ENCODE measurements around the gene RAD23B.
A peak's percentile ranks its signal among the peaks of the same experiment; 100 is the strongest.

RAD23B gene

DNA sequence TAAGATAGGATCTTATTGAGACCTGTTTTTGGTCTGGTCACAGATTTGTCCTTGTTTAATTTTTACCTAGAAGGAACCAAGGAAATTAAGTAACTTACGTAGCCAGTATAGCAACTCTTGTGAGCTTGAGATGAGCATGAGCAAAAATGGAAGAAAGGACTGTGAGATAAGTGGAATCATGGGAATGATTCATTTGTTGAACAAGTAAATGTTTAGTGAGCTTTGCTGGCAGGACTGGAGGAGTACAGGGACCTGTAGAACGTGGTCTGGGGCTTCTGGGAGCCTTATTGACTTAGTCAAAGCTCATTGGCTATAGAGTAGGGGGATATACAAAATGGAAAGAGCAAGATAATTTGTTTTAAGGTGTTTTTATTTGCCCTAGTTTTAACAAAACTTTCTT, 3.0 kb downstream of the RAD23B start:
- H2BK120ac ChIP-seq (ENCODE audit: low read depth, low read length): no peak overlapping the region
- no peaks in the 10 kb centered on the region for H3K79me1 ChIP-seq (replicated peaks; ENCODE audit: low read length, poor library complexity, severe bottlenecking)
- no peak overlapping the region for H3K27ac ChIP-seq (ENCODE audit: low read length, poor library complexity, severe bottlenecking)
- peak overlapping the region; percentile 98 for H3K9ac ChIP-seq (ENCODE audit: low read length)
- peaks cover 3% of the 10 kb centered on the region for H3K4me1 ChIP-seq (ENCODE audit: control insufficient read depth, insufficient read depth, low read depth, low read length)
- no peak overlapping the region for H2BK12ac ChIP-seq (ENCODE audit: low read length in 2 of 2)
- H2AK5ac ChIP-seq (ENCODE audit: low read length, severe bottlenecking): no peak overlapping the region
- no peaks in the 10 kb centered on the region for H3K36me3 ChIP-seq (ENCODE audit: control insufficient read depth in 1 of 2, insufficient read depth in 2 of 2, low read depth in 1 of 2, low read length in 2 of 2)
- H3K27me3 ChIP-seq (ENCODE audit: control insufficient read depth in 1 of 2, insufficient read depth in 1 of 2, low read length in 2 of 2): no peaks in the 10 kb centered on the region
- H3K9me3 ChIP-seq (ENCODE audit: control insufficient read depth, low read length): no peaks in the 10 kb centered on the region
- peak; percentile 60 for DNase-seq
- no peak overlapping the region for H3K18ac ChIP-seq (ENCODE audit: low read depth in 1 of 2, low read length in 2 of 2)
- no peak overlapping the region for H2AFZ ChIP-seq (ENCODE audit: low read depth, low read length)
- no peak overlapping the region for H2BK5ac ChIP-seq (ENCODE audit: low read depth, low read length, poor library complexity, severe bottlenecking)
- peak overlapping the region in 1 of 2 experiments; percentile 95 for H3K4me3 ChIP-seq (ENCODE audit: insufficient read depth in 1 of 2, low read depth in 1 of 2, low read length in 2 of 2)
- H4K8ac ChIP-seq (ENCODE audit: low read length): no peak overlapping the region
- 45% methylated on average over 2 of the region's 2 CpGs for WGBS
- no peak overlapping the region for H3K23ac ChIP-seq (ENCODE audit: low read length in 2 of 2)
- no peak overlapping the region for H2BK15ac ChIP-seq (ENCODE audit: low read depth, poor library complexity, severe bottlenecking)
- no peak overlapping the region for H4K91ac ChIP-seq (ENCODE audit: low read length)
- H3K14ac ChIP-seq (ENCODE audit: low read length in 2 of 2): no peak overlapping the region
- H3K4ac ChIP-seq (ENCODE audit: low read depth in 1 of 2, low read length in 2 of 2): no peak overlapping the region
- H3K4me2 ChIP-seq (ENCODE audit: low read length, poor library complexity, severe bottlenecking): peak overlapping the region; percentile 22

DNA sequence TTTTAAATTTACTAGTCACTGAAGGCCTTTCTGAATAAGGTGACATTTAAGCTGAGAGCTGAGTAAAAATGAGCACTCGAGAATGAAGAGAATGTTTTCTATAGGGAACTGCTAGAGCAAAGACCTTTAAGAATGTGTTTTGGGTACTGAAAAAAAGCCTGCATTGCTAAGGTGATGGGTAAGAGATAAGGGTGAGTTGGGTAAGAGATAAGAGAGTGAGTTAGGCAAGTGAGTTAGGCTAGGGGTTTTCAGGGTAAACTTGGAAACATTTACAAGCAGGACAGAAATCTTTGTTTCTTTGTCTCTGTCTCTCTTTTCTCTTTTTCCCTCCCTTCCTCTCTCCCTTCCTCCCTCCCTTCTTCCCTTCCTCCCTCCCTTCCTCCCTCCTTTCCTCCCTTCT, 5.6 kb downstream of the RAD23B start:
- WGBS: 56% methylated on average over 1 of the region's 1 CpG
- H3K4me1 ChIP-seq (ENCODE audit: control insufficient read depth, insufficient read depth, low read depth, low read length): peaks cover 3% of the 10 kb centered on the region
- H4K8ac ChIP-seq (ENCODE audit: low read length): no peak overlapping the region
- H3K4me2 ChIP-seq (ENCODE audit: low read length, poor library complexity, severe bottlenecking): no peak overlapping the region
- H3K14ac ChIP-seq (ENCODE audit: low read length in 2 of 2): no peak overlapping the region
- H3K9me3 ChIP-seq (ENCODE audit: control insufficient read depth, low read length): no peaks in the 10 kb centered on the region
- no peak overlapping the region for H2BK12ac ChIP-seq (ENCODE audit: low read length in 2 of 2)
- H3K27me3 ChIP-seq (ENCODE audit: control insufficient read depth in 1 of 2, insufficient read depth in 1 of 2, low read length in 2 of 2): no peaks in the 10 kb centered on the region
- no peak overlapping the region for H2BK120ac ChIP-seq (ENCODE audit: low read depth, low read length)
- no peak overlapping the region for H3K4ac ChIP-seq (ENCODE audit: low read depth in 1 of 2, low read length in 2 of 2)
- no peak overlapping the region for H2AFZ ChIP-seq (ENCODE audit: low read depth, low read length)
- no peak overlapping the region for H2BK5ac ChIP-seq (ENCODE audit: low read depth, low read length, poor library complexity, severe bottlenecking)
- no peak overlapping the region for H2BK15ac ChIP-seq (ENCODE audit: low read depth, poor library complexity, severe bottlenecking)
- no peak overlapping the region for H3K23ac ChIP-seq (ENCODE audit: low read length in 2 of 2)
- no peaks in the 10 kb centered on the region for H3K79me1 ChIP-seq (replicated peaks; ENCODE audit: low read length, poor library complexity, severe bottlenecking)
- H3K4me3 ChIP-seq (ENCODE audit: insufficient read depth in 1 of 2, low read depth in 1 of 2, low read length in 2 of 2): no peak overlapping the region
- H4K91ac ChIP-seq (ENCODE audit: low read length): no peak overlapping the region
- no peaks in the 10 kb centered on the region for H3K36me3 ChIP-seq (ENCODE audit: control insufficient read depth in 1 of 2, insufficient read depth in 2 of 2, low read depth in 1 of 2, low read length in 2 of 2)
- H3K9ac ChIP-seq (ENCODE audit: low read length): no peak overlapping the region
- no peak for DNase-seq
- no peak overlapping the region for H3K18ac ChIP-seq (ENCODE audit: low read depth in 1 of 2, low read length in 2 of 2)
- H2AK5ac ChIP-seq (ENCODE audit: low read length, severe bottlenecking): no peak overlapping the region
- no peak overlapping the region for H3K27ac ChIP-seq (ENCODE audit: low read length, poor library complexity, severe bottlenecking)

DNA sequence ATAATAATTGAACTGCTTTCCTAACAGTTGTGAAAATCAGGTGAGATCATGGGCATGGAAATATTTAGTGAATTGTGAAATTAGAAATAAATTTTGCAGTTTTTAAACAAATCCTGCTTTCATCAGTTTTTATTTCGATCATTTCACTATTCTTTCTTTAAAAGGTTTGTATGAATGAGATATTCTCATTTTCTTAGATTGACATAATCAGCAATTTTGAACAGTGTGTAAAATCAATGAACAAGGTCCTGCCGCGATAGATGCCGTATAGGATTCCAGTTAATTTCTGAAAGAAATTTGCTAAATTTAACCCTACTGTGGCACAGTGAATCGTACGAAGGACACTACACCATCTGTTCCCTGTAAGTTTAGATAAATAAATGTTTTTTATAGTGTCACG, 7.5 kb downstream of the RAD23B start:
- Histone ChIP-seq H3K14ac (ENCODE audit: low read length in 2 of 2) (no peak overlapping the region), H3K4me1 (ENCODE audit: control insufficient read depth, insufficient read depth, low read depth, low read length) (peaks cover 3% of the 10 kb centered on the region), H2AFZ (ENCODE audit: low read depth, low read length) (no peak overlapping the region), H3K79me1 (replicated peaks; ENCODE audit: low read length, poor library complexity, severe bottlenecking) (no peaks in the 10 kb centered on the region), H3K23ac (ENCODE audit: low read length in 2 of 2) (no peak overlapping the region), H3K4me2 (ENCODE audit: low read length, poor library complexity, severe bottlenecking) (no peak overlapping the region), H2BK12ac (ENCODE audit: low read length in 2 of 2) (no peak overlapping the region), H2BK5ac (ENCODE audit: low read depth, low read length, poor library complexity, severe bottlenecking) (no peak overlapping the region), H3K36me3 (ENCODE audit: control insufficient read depth in 1 of 2, insufficient read depth in 2 of 2, low read depth in 1 of 2, low read length in 2 of 2) (no peaks in the 10 kb centered on the region), H3K27me3 (ENCODE audit: control insufficient read depth in 1 of 2, insufficient read depth in 1 of 2, low read length in 2 of 2) (no peaks in the 10 kb centered on the region), H4K8ac (ENCODE audit: low read length) (no peak overlapping the region), H2BK120ac (ENCODE audit: low read depth, low read length) (no peak overlapping the region), H2BK15ac (ENCODE audit: low read depth, poor library complexity, severe bottlenecking) (no peak overlapping the region), H2AK5ac (ENCODE audit: low read length, severe bottlenecking) (no peak overlapping the region), H4K91ac (ENCODE audit: low read length) (no peak overlapping the region), H3K27ac (ENCODE audit: low read length, poor library complexity, severe bottlenecking) (no peak overlapping the region), H3K4ac (ENCODE audit: low read depth in 1 of 2, low read length in 2 of 2) (no peak overlapping the region), H3K9me3 (ENCODE audit: control insufficient read depth, low read length) (no peaks in the 10 kb centered on the region), H3K4me3 (ENCODE audit: insufficient read depth in 1 of 2, low read depth in 1 of 2, low read length in 2 of 2) (no peak overlapping the region), H3K9ac (ENCODE audit: low read length) (no peak overlapping the region), H3K18ac (ENCODE audit: low read depth in 1 of 2, low read length in 2 of 2) (no peak overlapping the region)
- 100% methylated on average over 3 of the region's 7 CpGs for WGBS
- no peak for DNase-seq

DNA sequence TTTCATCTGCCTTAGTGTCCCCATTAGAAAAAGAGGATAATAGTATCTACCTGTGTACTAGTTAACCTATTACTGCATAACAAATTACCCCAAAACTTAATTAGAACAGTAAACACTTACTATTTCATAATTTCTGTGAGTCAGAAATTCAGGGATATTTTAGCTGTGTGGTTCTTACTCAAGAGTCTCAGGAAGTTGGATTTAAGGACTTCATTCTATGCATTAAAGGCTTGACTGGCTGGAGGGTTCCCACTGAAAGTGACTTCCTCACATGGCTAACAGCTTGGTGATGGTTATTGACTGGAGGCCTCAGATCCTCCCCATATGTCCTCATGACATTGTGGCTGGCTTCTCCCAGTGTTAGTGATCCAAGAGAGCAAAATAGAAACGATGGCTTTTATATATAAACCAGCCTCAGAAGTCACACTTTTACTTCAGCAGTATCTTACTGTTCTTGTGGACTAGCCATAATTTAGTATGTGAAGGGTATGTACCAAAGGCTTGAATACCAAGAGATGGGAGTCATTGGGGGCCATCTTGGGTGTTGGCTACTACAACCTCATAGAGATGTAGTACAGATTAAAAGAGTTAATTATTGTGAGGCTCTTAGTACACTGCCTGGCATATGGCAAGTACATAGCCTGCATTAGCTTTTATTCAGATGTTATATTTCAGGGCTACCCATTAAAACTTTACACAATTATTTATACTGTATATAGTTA, 9.9 kb downstream of the RAD23B start:
- DNase-seq: peak; percentile 52
- WGBS: no CpG with 5 or more reads among the region's 1 CpG
- H2AFZ ChIP-seq (ENCODE audit: low read depth, low read length): no peak overlapping the region
- no peak overlapping the region for H4K8ac ChIP-seq (ENCODE audit: low read length)
- peaks cover 0 to 3% of the 10 kb centered on the region in 2 experiments for H3K36me3 ChIP-seq (ENCODE audit: control insufficient read depth in 1 of 2, insufficient read depth in 2 of 2, low read depth in 1 of 2, low read length in 2 of 2)
- H3K4me2 ChIP-seq (ENCODE audit: low read length, poor library complexity, severe bottlenecking): no peak overlapping the region
- no peak overlapping the region for H2AK5ac ChIP-seq (ENCODE audit: low read length, severe bottlenecking)
- peaks cover 1% of the 10 kb centered on the region for H3K4me1 ChIP-seq (ENCODE audit: control insufficient read depth, insufficient read depth, low read depth, low read length)
- no peak overlapping the region for H2BK5ac ChIP-seq (ENCODE audit: low read depth, low read length, poor library complexity, severe bottlenecking)
- H3K9me3 ChIP-seq (ENCODE audit: control insufficient read depth, low read length): no peaks in the 10 kb centered on the region
- no peak overlapping the region for H3K4ac ChIP-seq (ENCODE audit: low read depth in 1 of 2, low read length in 2 of 2)
- H4K91ac ChIP-seq (ENCODE audit: low read length): no peak overlapping the region
- no peak overlapping the region for H2BK15ac ChIP-seq (ENCODE audit: low read depth, poor library complexity, severe bottlenecking)
- H2BK12ac ChIP-seq (ENCODE audit: low read length in 2 of 2): no peak overlapping the region
- no peak overlapping the region for H3K18ac ChIP-seq (ENCODE audit: low read depth in 1 of 2, low read length in 2 of 2)
- no peak overlapping the region for H3K4me3 ChIP-seq (ENCODE audit: insufficient read depth in 1 of 2, low read depth in 1 of 2, low read length in 2 of 2)
- no peak overlapping the region for H2BK120ac ChIP-seq (ENCODE audit: low read depth, low read length)
- no peak overlapping the region for H3K27ac ChIP-seq (ENCODE audit: low read length, poor library complexity, severe bottlenecking)
- H3K27me3 ChIP-seq (ENCODE audit: control insufficient read depth in 1 of 2, insufficient read depth in 1 of 2, low read length in 2 of 2): no peaks in the 10 kb centered on the region
- H3K79me1 ChIP-seq (replicated peaks; ENCODE audit: low read length, poor library complexity, severe bottlenecking): no peaks in the 10 kb centered on the region
- no peak overlapping the region for H3K9ac ChIP-seq (ENCODE audit: low read length)
- no peak overlapping the region for H3K23ac ChIP-seq (ENCODE audit: low read length in 2 of 2)
- no peak overlapping the region for H3K14ac ChIP-seq (ENCODE audit: low read length in 2 of 2)
